HG03342 (cell line): ENCODE measurements around the gene OR14K1.
"Not testable (repeated sequence)": the region's sequence is repeated elsewhere in the genome, so short reads cannot be mapped to it uniquely, and the experiment has no call there.

Source experiments
- ATAC-seq: cut with Tn5 transposase; IDR thresholded peaks from one replicate; pipeline ENCODE4 v1.9.1; 2021; ENCODE audit warnings: mild to moderate bottlenecking, moderate library complexity; ENCODE audit not compliant: unreplicated experiment

Gene OR14K1

GRCh38 chr1:247738315-247738714 is at the start of gene OR14K1:
Gene OR14K1, plus strand, starts transcription at chr1:247738615. Its CDS starts 0 bp downstream, at chr1:247738615.
- no peak for ATAC-seq

GRCh38 chr1:247701338-247701737 is 37.1 kb upstream of the OR14K1 start:
- ATAC-seq, result no peak

- ATAC-seq, result not testable (repeated sequence)
Observed at GRCh38 chr1:247710681-247711080, 27.7 kb upstream of the OR14K1 start.

GRCh38 chr1:247713753-247714152 is 24.7 kb upstream of the OR14K1 start:
- no peak for ATAC-seq

- ATAC-seq, result no peak
Observed at GRCh38 chr1:247716546-247716945, 21.9 kb upstream of the OR14K1 start, which contains the start of gene OR6F1. Gene OR6F1, minus strand, starts transcription at chr1:247716646. Its CDS starts 3,891 bp downstream, at chr1:247712755.

GRCh38 chr1:247721222-247721621 is 17.2 kb upstream of the OR14K1 start:
- no peak for ATAC-seq

GRCh38 chr1:247740721-247741120 is 2.3 kb downstream of the OR14K1 start:
- no peak for ATAC-seq

GRCh38 chr1:247741756-247742155 is 3.3 kb downstream of the OR14K1 start:
- no peak for ATAC-seq

- not testable (repeated sequence) for ATAC-seq
Observed at GRCh38 chr1:247742215-247742760, 3.9 kb downstream of the OR14K1 start.

- ATAC-seq, result no peak
Observed at GRCh38 chr1:247746391-247746935, 8.0 kb downstream of the OR14K1 start.

GRCh38 chr1:247747616-247748015 is 9.2 kb downstream of the OR14K1 start:
- no peak for ATAC-seq

- no peak for ATAC-seq
Observed at GRCh38 chr1:247748041-247748440, 9.6 kb downstream of the OR14K1 start, which contains the start of gene OR14A2. Gene OR14A2, minus strand, starts transcription at chr1:247748141.

GRCh38 chr1:247749870-247750269 is 11.5 kb downstream of the OR14K1 start:
- no peak for ATAC-seq

- ATAC-seq, result not testable (repeated sequence)
Observed at GRCh38 chr1:247754311-247754710, 15.9 kb downstream of the OR14K1 start.

GRCh38 chr1:247760456-247760855 is 22.0 kb downstream of the OR14K1 start, which contains the start of gene OR1C1:
Gene OR1C1, minus strand, starts transcription at chr1:247760556. Its CDS starts 2,150 bp downstream, at chr1:247758406.
- ATAC-seq, result no peak

- no peak for ATAC-seq
Observed at GRCh38 chr1:247769603-247770002, 31.2 kb downstream of the OR14K1 start.
